Thyroid gland (tissue), 4 donors: ENCODE measurements around the gene PTPRT. TPM values are rescaled to one million over a fixed set of nuclear protein-coding genes. Genes with fewer than 3 reads are reported as not detected.

ENCODE experiments used
- DNase-seq, 2 donors: peaks; one replicate each; pipeline ENCODE4 v3.0.0-alpha.2; 2019
- H3K27ac ChIP-seq, 3 donors: fragments of 200-600 bp; sonication (generic); 1 replicate in 2 of 3; 2 replicates in 1 of 3; pipeline ENCODE4 v1.5.1; 2016 to 2019; ENCODE audit warnings: mild to moderate bottlenecking in 1 of 3, moderate library complexity in 1 of 3
- H3K27me3 ChIP-seq: fragments of 200-600 bp; sonication (generic); one replicate; pipeline ENCODE4 v1.5.1; 2019
- H3K36me3 ChIP-seq, 2 donors: fragments of 200-600 bp; sonication (generic); one replicate each; pipeline ENCODE4 v1.5.1; 2016 to 2019
- H3K4me1 ChIP-seq, 2 donors: fragments of 200-600 bp; sonication (generic); one replicate each; pipeline ENCODE4 v1.5.1; 2017 to 2019
- H3K4me3 ChIP-seq, 3 donors: fragments of 200-600 bp; sonication (generic); replicated peaks in 1 of 3; 1 replicate in 2 of 3; 2 replicates in 1 of 3; pipeline ENCODE4 v1.5.1; 2016; ENCODE audit warnings: mild to moderate bottlenecking in 1 of 3
- H3K9me3 ChIP-seq: fragments of 200-600 bp; sonication (generic); one replicate; pipeline ENCODE4 v1.5.1; 2017
- POLR2A ChIP-seq, 2 donors: fragments of 450-650 bp; IDR thresholded peaks; one replicate each; pipeline ENCODE4 v1.6.1; 2017; ENCODE audit warnings: antibody characterized with exemption in 2 of 2, mild to moderate bottlenecking in 2 of 2, moderate library complexity in 1 of 2
- WGBS, 2 donors: methylation state at CpG; one replicate each; pipeline ENCODE4 v1.1.5; 2017; 5-methylcytosine and 5-hydroxymethylcytosine counted together
- intact Hi-C: fragments of 100-400 bp; cut with DNase I; formaldehyde crosslinking; loops from one replicate; pipeline ENCODE4 v1.15.1; 2023
- total RNA-seq, 4 donors: library from RNA; depleted of rRNA; stranded (reverse); fragments of >200 nt; gene quantifications; one replicate each; pipeline ENCODE4 v1.2.3, GENCODE V29; 2016
- TF ChIP-seq, protein P1 (sequence below), 6 experiments: fragments of 200-600 bp in 3 of 6; fragments of 450-650 bp in 3 of 6; sonication (generic) in 3 of 6; IDR thresholded peaks; one replicate each; pipeline ENCODE4 v1.5.1; 2016 to 2019; ENCODE audit warnings: antibody characterized with exemption in 6 of 6, mild to moderate bottlenecking in 2 of 6, inconsistent platforms in 1 of 6, moderate library complexity in 1 of 6

The PTPRT gene
- total RNA-seq, 4 donors from 2014 or later: 0.11 to 0.15 TPM; not detected in 2

GRCh38 chr20:42945234-42945994 lies 244.3 kb downstream of the PTPRT start:
- Histone ChIP-seq H3K36me3 (no peaks in the 10 kb centered on the region), H3K27me3 (no peaks in the 10 kb centered on the region), H3K27ac (no peak overlapping the region), H3K4me3 (no peak overlapping the region), H3K4me1 (no peaks in the 10 kb centered on the region), H3K9me3 (no peaks in the 10 kb centered on the region)
- intact Hi-C loops: no loop called here
- 56 to 63% methylated on average over 10 of the region's 10 CpGs for WGBS, 2 donors
- DNase-seq: no peak
- TF ChIP-seq POLR2A (IDR thresholded peaks at IDR 0.05): no peak
- TF ChIP-seq, protein P1, sequence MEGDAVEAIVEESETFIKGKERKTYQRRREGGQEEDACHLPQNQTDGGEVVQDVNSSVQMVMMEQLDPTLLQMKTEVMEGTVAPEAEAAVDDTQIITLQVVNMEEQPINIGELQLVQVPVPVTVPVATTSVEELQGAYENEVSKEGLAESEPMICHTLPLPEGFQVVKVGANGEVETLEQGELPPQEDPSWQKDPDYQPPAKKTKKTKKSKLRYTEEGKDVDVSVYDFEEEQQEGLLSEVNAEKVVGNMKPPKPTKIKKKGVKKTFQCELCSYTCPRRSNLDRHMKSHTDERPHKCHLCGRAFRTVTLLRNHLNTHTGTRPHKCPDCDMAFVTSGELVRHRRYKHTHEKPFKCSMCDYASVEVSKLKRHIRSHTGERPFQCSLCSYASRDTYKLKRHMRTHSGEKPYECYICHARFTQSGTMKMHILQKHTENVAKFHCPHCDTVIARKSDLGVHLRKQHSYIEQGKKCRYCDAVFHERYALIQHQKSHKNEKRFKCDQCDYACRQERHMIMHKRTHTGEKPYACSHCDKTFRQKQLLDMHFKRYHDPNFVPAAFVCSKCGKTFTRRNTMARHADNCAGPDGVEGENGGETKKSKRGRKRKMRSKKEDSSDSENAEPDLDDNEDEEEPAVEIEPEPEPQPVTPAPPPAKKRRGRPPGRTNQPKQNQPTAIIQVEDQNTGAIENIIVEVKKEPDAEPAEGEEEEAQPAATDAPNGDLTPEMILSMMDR (IDR thresholded peaks at IDR 0.05): no peak

- Histone ChIP-seq H3K4me1 (no peaks in the 10 kb centered on the region), H3K36me3 (no peaks in the 10 kb centered on the region), H3K9me3 (no peaks in the 10 kb centered on the region), H3K27me3 (no peaks in the 10 kb centered on the region), H3K4me3 (no peak overlapping the region), H3K27ac (no peak overlapping the region)
- DNase-seq: no peak
- no peak for TF ChIP-seq POLR2A (IDR thresholded peaks at IDR 0.05)
- TF ChIP-seq, protein P1 (IDR thresholded peaks at IDR 0.05): no peak
- 77 to 86% methylated on average over 2 of the region's 2 CpGs for WGBS, 2 donors
- intact Hi-C loops: no loop called here
These were observed 248.1 kb downstream of the PTPRT start for GRCh38 chr20:42941629-42942028.

GRCh38 chr20:42938441-42939205 lies 251.1 kb downstream of the PTPRT start:
- H3K36me3 ChIP-seq: no peaks in the 10 kb centered on the region
- TF ChIP-seq POLR2A (IDR thresholded peaks at IDR 0.05): no peak
- TF ChIP-seq, protein P1 (IDR thresholded peaks at IDR 0.05): no peak
- 33 to 45% methylated on average over 3 of the region's 3 CpGs for WGBS, 2 donors
- no peaks in the 10 kb centered on the region for H3K9me3 ChIP-seq
- no peak overlapping the region for H3K27ac ChIP-seq
- H3K4me1 ChIP-seq: no peaks in the 10 kb centered on the region
- no peak for DNase-seq
- intact Hi-C loops: no loop called here
- no peak overlapping the region for H3K4me3 ChIP-seq
- H3K27me3 ChIP-seq: no peaks in the 10 kb centered on the region

DNA sequence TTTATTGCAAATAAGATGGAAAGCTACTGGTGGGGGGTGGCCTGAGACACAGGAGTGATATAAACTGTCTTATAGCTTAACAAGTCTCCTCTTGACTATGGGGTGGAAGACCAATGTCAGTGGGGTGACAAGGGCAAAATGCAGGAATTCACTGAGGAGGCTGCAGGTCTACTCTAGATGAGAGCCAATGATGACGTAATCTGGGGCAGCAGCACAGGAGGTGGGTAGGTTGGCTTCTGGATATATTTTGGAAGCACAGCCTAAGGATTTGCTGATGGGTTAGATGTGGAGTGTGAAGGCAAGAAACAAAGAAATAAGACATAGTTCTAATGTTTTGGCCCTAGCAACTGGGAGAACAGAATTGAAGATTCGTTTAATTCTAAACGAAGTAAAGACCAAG lies 253.2 kb downstream of the PTPRT start:
- Histone ChIP-seq H3K4me3 (no peak overlapping the region), H3K4me1 (no peaks in the 10 kb centered on the region), H3K27ac (no peak overlapping the region), H3K36me3 (no peaks in the 10 kb centered on the region), H3K27me3 (no peaks in the 10 kb centered on the region), H3K9me3 (no peaks in the 10 kb centered on the region)
- intact Hi-C loops: no loop called here
- 82 to 91% methylated on average over 3 of the region's 3 CpGs for WGBS, 2 donors
- TF ChIP-seq, protein P1 (IDR thresholded peaks at IDR 0.05): no peak
- no peak for TF ChIP-seq POLR2A (IDR thresholded peaks at IDR 0.05)
- DNase-seq: no peak

GRCh38 chr20:42924215-42924614 lies 265.5 kb downstream of the PTPRT start:
- Histone ChIP-seq H3K36me3 (no peaks in the 10 kb centered on the region), H3K27ac (no peak overlapping the region), H3K9me3 (no peaks in the 10 kb centered on the region), H3K4me1 (no peaks in the 10 kb centered on the region), H3K4me3 (no peak overlapping the region), H3K27me3 (no peaks in the 10 kb centered on the region)
- no peak for TF ChIP-seq POLR2A (IDR thresholded peaks at IDR 0.05)
- TF ChIP-seq, protein P1 (IDR thresholded peaks at IDR 0.05): no peak
- intact Hi-C loops: no loop called here
- 81 to 82% methylated on average over 4 of the region's 4 CpGs for whole genome bisulfite sequencing, 2 donors
- DNase-seq: no peak
